8988T (cell line): ENCODE results near the gene RALB.
A peak's percentile ranks its signal among the peaks of the same experiment; 100 is the strongest.
"Not testable (repeated sequence)": the region's sequence is repeated elsewhere in the genome, so short reads cannot be mapped to it uniquely, and the experiment has no call there.

Experiments
- DNase-seq: peaks from one replicate; pipeline ENCODE4 v3.0.0; 2011

The RALB gene

GRCh38 chr2:120224735-120225548, 27.7 kb upstream of the RALB start:
- no peak for DNase-seq

- no peak for DNase-seq
These were observed 27.0 kb upstream of the RALB start for GRCh38 chr2:120225549-120226065.

- DNase-seq, result no peak
These were observed 26.3 kb upstream of the RALB start for GRCh38 chr2:120226316-120226715.

GRCh38 chr2:120227111-120227991, 25.3 kb upstream of the RALB start:
- no peak for DNase-seq

- no peak for DNase-seq
These were observed 24.1 kb upstream of the RALB start for GRCh38 chr2:120228503-120228902.

- DNase-seq, result no peak
These were observed 23.3 kb upstream of the RALB start for GRCh38 chr2:120229341-120229740.

- DNase-seq, result no peak
These were observed 21.9 kb upstream of the RALB start for GRCh38 chr2:120230515-120231471.

GRCh38 chr2:120231564-120231973, 21.1 kb upstream of the RALB start:
- no peak for DNase-seq

- DNase-seq, result no peak
These were observed 20.5 kb upstream of the RALB start for GRCh38 chr2:120231974-120232635.

- DNase-seq, result no peak
These were observed 19.4 kb upstream of the RALB start for GRCh38 chr2:120233292-120233691.

- not testable (repeated sequence) for DNase-seq
These were observed 17.5 kb upstream of the RALB start for GRCh38 chr2:120235158-120235557.

- DNase-seq, result no peak
These were observed 17.0 kb upstream of the RALB start for GRCh38 chr2:120235681-120236080.

- DNase-seq, result no peak
These were observed 16.3 kb upstream of the RALB start for GRCh38 chr2:120236316-120236715.

- DNase-seq, result no peak
These were observed 15.9 kb upstream of the RALB start for GRCh38 chr2:120236791-120237190.

- DNase-seq, result no peak
These were observed 15.2 kb upstream of the RALB start for GRCh38 chr2:120237491-120237902.

GRCh38 chr2:120238728-120239487, 13.7 kb upstream of the RALB start:
- peak; percentile 73 for DNase-seq

GRCh38 chr2:120239488-120240287, 13.0 kb upstream of the RALB start:
- DNase-seq, result peak; percentile 41

- no peak for DNase-seq
These were observed 11.7 kb upstream of the RALB start for GRCh38 chr2:120240901-120241429.

GRCh38 chr2:120241684-120242083, 11.0 kb upstream of the RALB start:
- no peak for DNase-seq

GRCh38 chr2:120243211-120243610, 9.4 kb upstream of the RALB start:
- DNase-seq, result no peak
